DOHH2 (cell line): ENCODE data around the gene LRRC40.

Source experiments
- CTCF ChIP-seq: fragments of 200-600 bp; sonication (generic); IDR thresholded peaks from one replicate; pipeline ENCODE4 v1.5.1; 2014; ENCODE audit warnings: antibody characterized with exemption, mild to moderate bottlenecking, low read depth, low read length; ENCODE audit not compliant: poor library complexity, severe bottlenecking
- EZH2phosphoT487 ChIP-seq: fragments of 200-600 bp; sonication (generic); IDR thresholded peaks from 2 replicates; pipeline ENCODE4 v1.6.1; 2017; ENCODE audit warnings: borderline replicate concordance, mild to moderate bottlenecking, antibody characterized with exemption, low read length, moderate library complexity, mixed read lengths

GRCh38 chr1:70220517-70221237, 15.3 kb upstream of the LRRC40 start:
- no peak for TF ChIP-seq CTCF
- TF ChIP-seq EZH2phosphoT487, result no peak
